Suprapubic skin (tissue), 4 donors: ENCODE results near the gene SLAMF1.

ENCODE experiments used
- EP300 ChIP-seq: sonication (generic); formaldehyde crosslinking; IDR thresholded peaks from one replicate; pipeline ENCODE4 v1.6.1; 2017; ENCODE audit warnings: antibody characterized with exemption
- POLR2AphosphoS5 ChIP-seq, 3 donors: sonication (generic); formaldehyde crosslinking; IDR thresholded peaks; one replicate each; pipeline ENCODE4 v1.6.1; 2017; ENCODE audit warnings: antibody characterized with exemption in 3 of 3
- TF ChIP-seq, protein P1 (sequence below), 2 donors: fragments of 200-600 bp in 1 of 2; fragments of 450-650 bp in 1 of 2; sonication (generic) in 1 of 2; IDR thresholded peaks; one replicate each; pipeline ENCODE4 v1.5.1; 2016 to 2019; ENCODE audit warnings: antibody characterized with exemption in 2 of 2, mild to moderate bottlenecking in 1 of 2, moderate library complexity in 1 of 2

DNA sequence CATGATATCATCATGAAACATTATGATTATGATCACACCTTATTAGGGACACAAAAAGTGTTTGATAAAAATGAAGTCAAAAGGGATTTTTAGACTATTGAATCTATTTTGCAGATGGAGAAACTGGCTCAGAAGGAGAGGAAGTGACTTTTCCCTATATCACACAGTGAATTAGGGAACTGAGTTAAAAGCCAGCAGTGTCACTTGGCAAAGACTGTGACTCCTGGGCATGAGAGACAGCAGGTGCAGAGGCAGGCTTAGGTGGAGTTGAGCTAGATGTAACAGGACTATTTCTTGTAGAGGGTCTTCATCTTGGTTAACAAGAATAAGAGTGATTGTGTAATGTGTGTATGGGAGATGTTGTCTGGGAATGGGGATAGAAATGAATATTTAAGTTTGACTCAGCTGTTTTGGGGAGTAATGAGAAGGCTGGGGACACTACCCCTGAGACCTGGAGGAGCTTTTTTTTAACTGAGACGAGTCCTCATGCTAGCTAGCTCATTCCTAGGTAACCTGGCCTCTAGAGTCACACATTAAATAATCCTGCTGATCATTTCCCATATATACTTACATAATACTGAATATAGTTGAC, 66.5 kb downstream of the SLAMF1 start:
- TF ChIP-seq EP300 (no peak), POLR2AphosphoS5 (IDR thresholded peaks at IDR 0.05) (no peak)
- TF ChIP-seq, protein P1, sequence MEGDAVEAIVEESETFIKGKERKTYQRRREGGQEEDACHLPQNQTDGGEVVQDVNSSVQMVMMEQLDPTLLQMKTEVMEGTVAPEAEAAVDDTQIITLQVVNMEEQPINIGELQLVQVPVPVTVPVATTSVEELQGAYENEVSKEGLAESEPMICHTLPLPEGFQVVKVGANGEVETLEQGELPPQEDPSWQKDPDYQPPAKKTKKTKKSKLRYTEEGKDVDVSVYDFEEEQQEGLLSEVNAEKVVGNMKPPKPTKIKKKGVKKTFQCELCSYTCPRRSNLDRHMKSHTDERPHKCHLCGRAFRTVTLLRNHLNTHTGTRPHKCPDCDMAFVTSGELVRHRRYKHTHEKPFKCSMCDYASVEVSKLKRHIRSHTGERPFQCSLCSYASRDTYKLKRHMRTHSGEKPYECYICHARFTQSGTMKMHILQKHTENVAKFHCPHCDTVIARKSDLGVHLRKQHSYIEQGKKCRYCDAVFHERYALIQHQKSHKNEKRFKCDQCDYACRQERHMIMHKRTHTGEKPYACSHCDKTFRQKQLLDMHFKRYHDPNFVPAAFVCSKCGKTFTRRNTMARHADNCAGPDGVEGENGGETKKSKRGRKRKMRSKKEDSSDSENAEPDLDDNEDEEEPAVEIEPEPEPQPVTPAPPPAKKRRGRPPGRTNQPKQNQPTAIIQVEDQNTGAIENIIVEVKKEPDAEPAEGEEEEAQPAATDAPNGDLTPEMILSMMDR (IDR thresholded peaks at IDR 0.05), result no peak
